NCI-H2196 treated with DMSO at 0.1 percent for 48 hours (cell line): ENCODE measurements around the gene IFIT1B.
"Not testable (repeated sequence)": the region's sequence is repeated elsewhere in the genome, so short reads cannot be mapped to it uniquely, and the experiment has no call there.

Experiments used
- DNase-seq: peaks from one replicate; lab custom pipeline; 2025; ENCODE audit not compliant: unreplicated experiment; lab: John Stamatoyannopoulos, UW

Gene IFIT1B

DNA sequence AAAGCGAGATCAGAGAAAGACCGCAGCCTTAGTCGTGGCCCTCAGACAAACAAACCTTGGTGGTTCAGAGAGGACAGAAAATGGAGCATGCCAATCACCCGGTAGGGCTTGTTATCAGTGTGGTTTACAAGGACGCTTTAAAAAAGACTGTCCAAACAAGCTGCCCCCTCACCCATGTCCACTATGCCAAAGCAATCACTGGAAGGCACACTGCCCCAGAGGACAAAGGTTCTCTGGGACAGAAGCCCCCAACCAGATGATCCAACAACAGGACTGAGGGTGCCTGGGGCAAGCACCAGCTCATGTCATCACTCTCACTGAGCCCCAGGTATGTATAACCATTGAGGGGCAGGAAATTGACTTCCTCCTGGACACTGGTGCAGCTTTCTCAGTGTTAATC is 31.4 kb downstream of the IFIT1B start:
- DNase-seq, result not testable (repeated sequence)

DNA sequence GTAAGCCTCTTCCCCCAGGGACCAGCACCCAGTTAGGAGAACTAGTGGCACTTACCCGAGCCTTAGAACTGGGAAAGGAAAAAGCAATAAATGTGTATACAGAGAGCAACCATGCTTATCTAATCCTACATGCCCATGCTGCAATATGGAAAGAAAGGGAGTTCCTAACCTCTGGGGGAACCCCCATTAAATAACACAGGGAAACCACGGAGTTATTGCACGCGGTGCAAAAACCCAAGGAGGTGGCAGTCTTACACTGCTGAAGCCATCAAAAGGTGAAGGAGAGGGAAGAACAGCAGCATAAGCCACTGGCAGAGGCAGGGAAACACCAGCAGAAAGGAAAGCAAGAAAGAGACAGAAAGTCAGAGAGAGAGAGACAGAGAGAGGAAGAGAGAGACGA is 32.7 kb downstream of the IFIT1B start:
- DNase-seq, result not testable (repeated sequence)

DNA sequence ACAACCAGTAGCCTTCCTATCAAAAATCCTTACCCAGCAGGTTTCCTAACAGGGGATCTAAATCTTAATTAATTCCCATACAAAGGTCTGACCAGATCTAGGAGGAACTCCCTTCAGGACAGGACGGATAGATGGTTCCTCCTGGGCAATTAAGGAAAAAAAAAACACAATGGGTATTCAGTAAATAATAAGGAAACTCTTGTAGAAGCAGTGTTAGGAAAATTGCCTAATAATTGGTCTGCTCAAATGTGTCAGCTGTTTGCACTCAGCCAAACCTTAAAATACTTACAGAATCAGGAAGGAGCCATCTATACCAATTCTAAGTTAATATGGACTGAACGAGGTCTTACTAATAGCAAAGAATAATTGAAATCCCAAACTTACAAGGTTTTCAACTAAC is 33.3 kb downstream of the IFIT1B start:
- not testable (repeated sequence) for DNase-seq

DNA sequence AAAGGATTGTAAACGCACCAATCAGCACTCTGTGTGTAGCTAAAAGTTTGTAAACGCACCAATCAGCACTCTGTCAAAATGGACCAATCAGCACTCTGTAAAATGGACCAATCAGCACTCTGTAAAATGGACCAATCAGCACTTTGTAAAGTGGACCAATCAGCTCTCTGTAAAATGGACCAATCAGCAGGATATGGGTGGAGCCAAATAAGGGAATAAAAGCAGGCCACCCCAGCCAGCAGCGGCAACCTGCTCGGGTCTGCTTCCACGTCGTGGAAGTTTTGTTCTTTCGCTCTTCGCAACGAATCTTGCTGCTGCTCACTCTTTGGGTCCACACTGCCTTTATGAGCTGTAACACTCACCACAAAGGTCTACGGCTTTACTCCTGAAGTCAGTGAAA is 34.4 kb downstream of the IFIT1B start:
- not testable (repeated sequence) for DNase-seq

DNA sequence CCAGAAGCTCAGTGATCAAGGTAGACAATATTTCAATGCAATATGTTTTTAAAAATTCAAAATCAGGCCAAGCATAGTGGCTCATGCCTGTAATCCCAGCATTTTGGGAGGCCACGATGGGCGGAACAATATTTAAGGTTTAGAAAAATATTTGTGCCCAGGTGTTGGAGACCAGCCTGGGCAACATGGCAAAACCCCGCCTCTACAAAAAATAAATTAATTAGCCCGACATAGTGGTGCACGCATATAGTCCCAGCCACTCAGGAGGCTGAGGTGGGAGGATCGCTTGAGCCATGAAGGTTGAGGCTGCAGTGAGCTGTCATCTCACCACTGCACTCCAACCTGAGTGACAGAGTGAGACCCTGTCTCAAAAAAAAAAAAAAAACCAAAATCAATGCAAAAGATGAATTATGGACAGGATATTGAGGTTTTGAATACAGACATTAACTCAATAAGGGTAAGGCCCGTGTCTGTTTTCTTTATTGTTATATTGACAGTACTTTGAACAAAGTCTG is 35.6 kb downstream of the IFIT1B start:
- no peak for DNase-seq

DNA sequence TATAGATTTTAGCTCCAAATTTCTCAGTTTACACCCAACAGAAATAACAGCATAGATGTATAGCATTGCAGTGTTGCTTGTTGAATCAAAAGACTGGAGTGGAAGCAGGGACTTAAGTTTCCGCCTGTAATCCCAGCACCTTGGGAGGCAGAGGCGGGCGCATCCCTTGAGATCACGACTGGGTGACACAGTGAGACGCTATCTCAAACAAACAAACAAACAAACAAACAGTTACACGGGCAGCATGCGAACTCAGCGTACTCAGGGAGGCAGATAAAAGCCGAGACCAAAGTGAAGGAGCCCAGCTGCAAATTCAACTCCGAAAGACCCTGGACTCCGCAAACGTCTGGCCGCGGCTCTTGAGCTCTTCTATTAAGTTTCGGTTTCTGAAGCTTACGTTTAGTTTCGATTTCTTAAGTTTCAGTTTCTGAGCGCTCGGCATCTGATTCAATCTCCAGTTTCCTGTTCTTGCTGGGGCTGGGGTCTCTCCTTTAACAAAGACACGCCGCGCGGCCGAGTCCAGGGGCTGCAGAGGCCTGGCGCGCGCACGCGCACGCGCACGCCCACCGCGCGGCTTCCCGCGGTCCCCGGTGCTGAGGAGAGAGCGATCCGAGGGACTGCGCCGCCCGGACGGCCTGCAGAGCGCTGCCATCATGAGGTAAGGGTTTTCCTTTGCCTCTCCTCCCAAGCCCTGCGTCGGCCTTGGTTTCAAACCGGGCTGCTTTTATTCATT is 36.5 kb downstream of the IFIT1B start, which contains the start of gene IFIT5:
IFIT5 (plus strand) TSS at position 423 of the 733 bp plus-strand sequence; CDS start at position 654, 231 bp downstream.
- no peak for DNase-seq

DNA sequence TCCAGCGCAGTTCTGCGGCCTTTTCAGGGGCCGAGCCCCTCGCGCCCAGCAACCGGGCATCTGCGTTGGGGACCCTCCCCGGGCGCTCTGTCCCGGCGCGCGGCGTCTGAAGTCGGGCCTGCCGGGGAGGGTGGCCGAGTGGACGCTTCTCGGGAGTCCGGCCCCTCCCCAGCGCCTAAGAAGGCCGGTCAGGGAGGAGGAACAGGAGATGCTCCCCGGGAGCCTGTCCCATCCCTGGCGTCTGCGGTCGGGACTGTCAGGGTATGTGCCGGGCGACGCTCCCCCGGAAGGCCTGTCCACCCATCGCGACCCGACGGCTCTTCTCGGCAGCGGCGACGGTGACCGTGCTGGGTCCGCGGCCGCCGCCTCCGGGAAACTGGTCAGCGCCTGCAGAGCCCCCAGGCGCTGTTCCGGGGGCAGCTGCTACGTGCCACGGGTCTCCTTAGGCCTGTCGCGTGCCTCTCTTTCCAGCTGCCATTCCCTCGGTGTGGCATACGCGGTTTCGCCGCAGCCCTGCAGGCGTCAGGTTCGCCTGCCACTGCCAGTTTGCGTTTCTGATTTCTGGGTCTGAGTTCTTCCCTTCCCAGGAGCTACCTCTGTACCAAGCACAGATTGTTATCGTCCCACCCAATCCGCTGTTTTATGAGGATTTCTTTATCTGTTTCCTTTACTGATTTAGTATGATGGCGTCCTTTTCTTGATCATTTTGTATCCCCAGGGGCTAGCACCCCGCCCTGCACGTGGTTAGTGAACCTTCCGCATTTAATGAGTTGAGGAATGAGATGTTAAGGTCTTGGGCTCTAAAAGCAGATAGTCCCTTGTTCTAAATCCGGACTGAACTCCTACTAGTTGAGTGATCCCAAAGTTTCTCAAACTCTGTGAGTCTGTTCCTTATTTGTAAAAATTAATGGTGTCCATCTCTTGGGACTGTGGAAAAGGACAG is 37.3 kb downstream of the IFIT1B start:
- DNase-seq, result no peak

DNA sequence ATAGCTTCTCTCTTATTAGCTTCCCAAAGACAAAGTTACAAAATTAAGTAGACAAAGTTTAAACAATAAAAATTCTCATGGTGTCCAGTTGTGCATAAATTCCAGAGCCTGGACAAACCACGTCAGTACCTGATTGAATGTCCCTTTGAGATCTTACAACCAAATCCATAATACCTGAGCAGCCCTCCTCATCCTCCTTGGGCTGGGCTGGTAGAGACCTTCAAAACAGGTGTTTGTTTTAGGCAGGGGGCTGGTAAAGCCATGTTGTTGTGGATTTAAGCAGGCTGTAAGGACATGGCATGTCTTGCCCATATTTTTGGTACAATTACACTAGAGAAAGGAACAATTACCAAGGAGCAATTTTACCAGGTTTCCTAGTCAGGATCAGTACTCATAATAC is 38.6 kb downstream of the IFIT1B start:
- no peak for DNase-seq

DNA sequence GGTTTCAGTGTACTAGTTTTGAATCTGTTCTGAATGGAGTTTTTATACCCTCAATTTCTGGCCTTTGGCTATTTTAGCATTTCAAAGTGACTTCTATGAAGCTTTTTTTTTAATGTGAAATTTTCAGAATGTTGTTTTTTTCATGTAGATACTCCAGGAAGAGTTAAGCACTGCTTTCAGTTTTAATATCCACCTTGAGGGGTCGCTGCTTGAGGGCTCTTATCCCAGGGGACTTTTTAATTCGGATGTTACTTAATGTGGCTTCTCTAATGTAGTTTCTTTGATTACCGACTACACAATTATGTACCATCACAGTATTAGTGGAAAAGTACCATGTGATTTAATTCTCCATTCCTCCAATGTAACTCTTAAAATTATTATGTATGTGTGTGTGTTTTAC is 41.7 kb downstream of the IFIT1B start:
- DNase-seq, result no peak

DNA sequence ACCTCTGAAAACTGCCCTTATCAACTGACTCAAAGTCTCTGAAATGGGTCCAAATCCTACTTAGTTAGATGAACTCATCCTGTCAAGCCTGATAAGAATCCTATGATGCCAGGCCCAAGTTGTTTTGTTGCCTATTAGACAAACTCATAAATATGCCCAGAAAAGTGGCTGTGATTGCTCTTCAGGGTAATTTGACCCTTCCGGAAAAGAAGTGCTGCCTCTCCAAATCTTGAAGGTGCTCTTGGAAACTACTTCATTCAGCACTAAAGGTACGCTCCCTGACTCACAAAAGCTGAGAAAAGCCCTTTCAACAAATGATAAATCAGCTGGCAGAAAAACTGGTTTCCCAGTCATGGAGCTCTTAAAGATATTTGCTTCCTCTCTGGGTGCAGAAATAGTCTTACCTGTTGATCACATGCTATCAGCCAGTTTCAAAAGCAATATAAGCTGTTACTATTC is 43.2 kb downstream of the IFIT1B start:
- DNase-seq, result no peak

DNA sequence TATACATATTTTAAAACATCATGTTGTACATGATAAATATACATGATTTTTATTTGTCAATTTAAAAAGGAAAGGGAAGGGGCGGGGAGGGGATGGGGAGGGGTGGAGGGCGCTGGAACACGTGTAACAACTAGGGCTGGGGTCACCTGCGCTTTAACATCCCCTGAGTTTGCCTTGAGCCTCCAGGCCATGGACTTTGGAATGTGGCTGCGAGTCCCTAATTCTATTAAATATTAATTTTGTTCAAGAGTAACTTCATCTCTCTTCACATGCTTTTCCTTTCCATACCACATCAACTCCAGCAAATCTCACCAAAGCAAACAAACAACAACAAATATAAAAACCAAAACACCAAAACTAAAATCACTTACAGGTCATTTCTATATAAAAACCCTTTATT is 47.1 kb downstream of the IFIT1B start:
- no peak for DNase-seq

DNA sequence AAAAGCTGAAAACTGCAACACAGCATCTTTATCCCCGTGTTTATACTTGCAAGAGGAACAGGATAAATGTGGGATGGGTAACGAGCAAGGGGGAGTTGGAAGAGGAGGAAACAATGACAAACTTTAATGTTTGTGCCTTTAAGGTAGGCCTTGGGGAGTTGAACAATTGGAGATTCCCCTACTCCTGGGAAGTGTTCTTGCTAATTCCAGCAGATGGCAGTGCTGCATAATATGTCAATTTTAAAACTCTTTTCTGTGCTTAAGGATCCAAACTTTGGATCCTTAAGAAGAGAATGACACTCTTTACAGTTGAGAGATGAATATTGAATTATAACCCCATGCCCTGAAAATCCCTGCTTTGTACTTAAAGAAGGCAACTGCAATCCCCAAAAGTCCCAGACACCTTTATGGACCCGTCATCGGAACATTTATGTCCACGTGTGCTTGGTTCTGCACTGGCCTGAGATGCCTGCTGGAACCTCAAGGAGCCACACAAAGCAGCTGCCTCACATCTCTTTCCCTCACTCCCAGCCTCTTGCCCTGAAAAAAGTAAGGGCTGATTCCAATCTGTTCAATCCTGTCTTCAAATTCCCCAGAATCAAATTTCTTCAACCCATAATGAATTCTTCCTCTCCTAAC is 48.5 kb downstream of the IFIT1B start:
- no peak for DNase-seq

DNA sequence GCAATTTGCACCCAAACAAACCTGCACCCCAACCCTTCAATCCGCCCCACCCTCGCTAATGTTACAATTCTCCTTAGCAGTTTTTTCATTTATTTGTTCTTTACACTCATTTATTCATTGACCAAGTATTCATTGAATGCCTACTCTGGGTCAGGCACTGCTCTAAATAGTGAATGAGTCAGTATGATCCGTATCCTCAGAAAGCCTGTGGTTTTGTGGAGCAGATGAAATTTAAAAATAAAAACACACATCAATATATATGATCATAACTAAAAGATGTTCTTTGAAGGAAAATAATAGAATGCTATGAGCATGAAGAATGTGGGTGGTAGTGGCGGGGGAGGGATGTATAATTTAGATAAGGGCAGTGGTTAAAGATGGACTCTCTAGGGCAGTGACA is 49.8 kb downstream of the IFIT1B start:
- DNase-seq, result no peak

DNA sequence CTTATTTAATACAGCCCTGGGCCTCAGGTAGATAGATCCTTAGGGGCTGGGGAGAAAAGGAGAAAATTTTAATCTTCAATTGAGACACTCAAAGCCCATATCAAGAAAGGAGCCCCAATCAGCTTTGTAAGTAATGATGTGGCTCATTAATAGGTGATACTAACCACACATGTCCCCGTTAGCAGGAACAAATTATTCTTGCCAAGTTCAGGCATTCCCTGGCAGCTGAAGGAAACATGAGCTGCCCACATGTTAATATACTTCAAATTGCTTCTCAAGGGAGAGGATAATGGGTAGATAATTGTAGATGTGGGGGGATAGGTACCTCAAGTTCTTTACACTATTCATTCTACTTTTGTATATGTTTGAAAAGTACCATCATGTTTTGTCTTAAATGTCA is 51.0 kb downstream of the IFIT1B start:
- no peak for DNase-seq

DNA sequence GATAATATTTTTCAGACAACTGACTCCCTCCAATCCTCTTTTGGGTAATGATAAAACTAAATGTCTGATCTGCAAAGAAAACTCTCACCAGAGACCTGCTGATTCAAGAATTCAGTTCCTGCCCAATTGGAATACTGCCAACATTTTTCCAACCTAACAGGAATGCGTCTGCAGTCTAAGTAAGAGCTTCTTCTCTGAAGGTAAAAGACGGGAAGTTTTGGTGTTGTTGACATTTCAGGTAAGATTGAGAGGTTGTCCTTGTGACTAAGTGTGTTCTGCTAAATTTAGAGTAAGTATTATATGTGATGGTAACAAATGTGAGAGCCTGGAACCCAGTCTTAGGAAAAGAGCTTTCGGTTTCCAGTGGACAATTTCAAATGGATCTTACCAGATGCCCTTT is 54.1 kb downstream of the IFIT1B start:
- DNase-seq, result no peak
